ENCODE measurements around the gene CBLC. TPM values are rescaled to one million over a fixed set of nuclear protein-coding genes. Genes with fewer than 3 reads are reported as not detected.
"Not testable (repeated sequence)": the region's sequence is repeated elsewhere in the genome, so short reads cannot be mapped to it uniquely, and the experiment has no call there.

Gene CBLC
- total RNA-seq, 1 donor from 2014 or later: not detected

DNA sequence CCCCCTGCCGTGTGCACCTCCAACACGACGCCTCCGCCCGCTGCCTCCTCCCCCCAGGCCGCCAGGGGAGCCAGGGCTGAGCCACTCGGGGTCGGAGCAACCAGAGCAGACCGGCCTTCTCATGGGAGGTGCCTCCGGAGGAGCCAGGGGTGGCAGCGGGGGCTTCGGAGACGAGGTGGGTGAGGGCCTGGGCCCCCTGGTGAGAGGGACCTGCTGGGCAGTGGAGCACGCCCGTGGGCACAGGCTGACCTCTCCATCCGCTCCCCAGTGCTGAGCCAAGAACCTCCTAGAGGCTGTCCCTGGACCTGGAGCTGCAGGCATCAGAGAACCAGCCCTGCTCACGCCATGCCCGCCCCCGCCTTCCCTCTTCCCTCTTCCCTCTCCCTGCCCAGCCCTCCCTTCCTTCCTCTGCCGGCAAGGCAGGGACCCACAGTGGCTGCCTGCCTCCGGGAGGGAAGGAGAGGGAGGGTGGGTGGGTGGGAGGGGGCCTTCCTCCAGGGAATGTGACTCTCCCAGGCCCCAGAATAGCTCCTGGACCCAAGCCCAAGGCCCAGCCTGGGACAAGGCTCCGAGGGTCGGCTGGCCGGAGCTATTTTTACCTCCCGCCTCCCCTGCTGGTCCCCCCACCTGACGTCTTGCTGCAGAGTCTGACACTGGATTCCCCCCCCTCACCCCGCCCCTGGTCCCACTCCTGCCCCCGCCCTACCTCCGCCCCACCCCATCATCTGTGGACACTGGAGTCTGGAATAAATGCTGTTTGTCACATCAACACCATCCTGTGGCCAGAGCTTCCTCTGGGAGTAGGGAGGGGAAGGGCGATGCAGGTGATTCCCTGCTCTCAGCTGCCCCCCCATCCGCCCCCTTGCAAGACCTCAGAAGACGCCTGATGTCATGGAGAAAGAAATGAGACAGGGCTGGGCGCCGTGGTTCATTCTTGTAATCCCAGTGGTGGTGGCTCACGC lies 43.2 kb downstream of the CBLC start:
- POLR2A ChIA-PET: no interaction called here
- CTCF ChIA-PET: no interaction called here
- H3K36me3 Mint-ChIP-seq (ENCODE audit: low read depth): no peaks in the 10 kb centered on the region
- no peaks in the 10 kb centered on the region for H3K4me1 Mint-ChIP-seq
- DNase-seq: no peak
- no peak for ATAC-seq (ENCODE audit: low read depth)
- peaks cover 12% of the 10 kb centered on the region for H3K27me3 Mint-ChIP-seq
- H3K4me3 Mint-ChIP-seq: no peak overlapping the region
- TF ChIP-seq, protein P1, sequence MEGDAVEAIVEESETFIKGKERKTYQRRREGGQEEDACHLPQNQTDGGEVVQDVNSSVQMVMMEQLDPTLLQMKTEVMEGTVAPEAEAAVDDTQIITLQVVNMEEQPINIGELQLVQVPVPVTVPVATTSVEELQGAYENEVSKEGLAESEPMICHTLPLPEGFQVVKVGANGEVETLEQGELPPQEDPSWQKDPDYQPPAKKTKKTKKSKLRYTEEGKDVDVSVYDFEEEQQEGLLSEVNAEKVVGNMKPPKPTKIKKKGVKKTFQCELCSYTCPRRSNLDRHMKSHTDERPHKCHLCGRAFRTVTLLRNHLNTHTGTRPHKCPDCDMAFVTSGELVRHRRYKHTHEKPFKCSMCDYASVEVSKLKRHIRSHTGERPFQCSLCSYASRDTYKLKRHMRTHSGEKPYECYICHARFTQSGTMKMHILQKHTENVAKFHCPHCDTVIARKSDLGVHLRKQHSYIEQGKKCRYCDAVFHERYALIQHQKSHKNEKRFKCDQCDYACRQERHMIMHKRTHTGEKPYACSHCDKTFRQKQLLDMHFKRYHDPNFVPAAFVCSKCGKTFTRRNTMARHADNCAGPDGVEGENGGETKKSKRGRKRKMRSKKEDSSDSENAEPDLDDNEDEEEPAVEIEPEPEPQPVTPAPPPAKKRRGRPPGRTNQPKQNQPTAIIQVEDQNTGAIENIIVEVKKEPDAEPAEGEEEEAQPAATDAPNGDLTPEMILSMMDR (IDR thresholded peaks at IDR 0.05): no peak
- H3K27ac Mint-ChIP-seq: no peak overlapping the region
- intact Hi-C loops (cut with micrococcal nuclease): no loop called here
- H3K9me3 Mint-ChIP-seq: no peaks in the 10 kb centered on the region

DNA sequence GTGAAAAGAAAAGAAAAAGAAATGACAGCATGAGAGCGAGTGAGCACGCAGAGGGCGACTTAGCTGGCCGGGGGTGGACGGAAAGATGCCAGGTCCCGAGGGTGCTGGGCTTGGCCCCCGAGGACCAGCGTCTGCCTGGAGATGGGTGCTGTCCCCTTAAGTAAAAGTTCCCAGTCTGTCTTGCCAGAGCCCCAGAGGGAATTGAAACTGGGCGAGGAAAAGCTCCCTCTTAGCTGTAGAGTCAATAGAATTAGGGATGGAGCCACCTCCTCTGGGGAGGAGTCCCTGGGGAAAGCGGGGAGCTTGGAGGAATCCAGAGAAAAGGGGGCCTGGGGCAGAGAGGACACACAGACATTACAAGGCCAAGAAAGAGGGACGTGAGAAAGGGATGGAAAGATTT lies 44.5 kb downstream of the CBLC start:
- Mint-ChIP-seq H3K4me1 (no peaks in the 10 kb centered on the region), H3K36me3 (ENCODE audit: low read depth) (no peaks in the 10 kb centered on the region), H3K27me3 (peaks cover 13% of the 10 kb centered on the region), H3K27ac (no peak overlapping the region), H3K9me3 (no peaks in the 10 kb centered on the region), H3K4me3 (no peak overlapping the region)
- CTCF ChIA-PET: interaction anchor here (0.6 kb wide), 1 partner anchor 39 kb away, joined by 3 read pairs; no protein-coding TSS in a partner anchor
- TF ChIP-seq, protein P1 (IDR thresholded peaks at IDR 0.05): no peak
- intact Hi-C loops (cut with micrococcal nuclease): no loop called here
- POLR2A ChIA-PET: no interaction called here
- ATAC-seq (ENCODE audit: low read depth): no peak
- no peak for DNase-seq

DNA sequence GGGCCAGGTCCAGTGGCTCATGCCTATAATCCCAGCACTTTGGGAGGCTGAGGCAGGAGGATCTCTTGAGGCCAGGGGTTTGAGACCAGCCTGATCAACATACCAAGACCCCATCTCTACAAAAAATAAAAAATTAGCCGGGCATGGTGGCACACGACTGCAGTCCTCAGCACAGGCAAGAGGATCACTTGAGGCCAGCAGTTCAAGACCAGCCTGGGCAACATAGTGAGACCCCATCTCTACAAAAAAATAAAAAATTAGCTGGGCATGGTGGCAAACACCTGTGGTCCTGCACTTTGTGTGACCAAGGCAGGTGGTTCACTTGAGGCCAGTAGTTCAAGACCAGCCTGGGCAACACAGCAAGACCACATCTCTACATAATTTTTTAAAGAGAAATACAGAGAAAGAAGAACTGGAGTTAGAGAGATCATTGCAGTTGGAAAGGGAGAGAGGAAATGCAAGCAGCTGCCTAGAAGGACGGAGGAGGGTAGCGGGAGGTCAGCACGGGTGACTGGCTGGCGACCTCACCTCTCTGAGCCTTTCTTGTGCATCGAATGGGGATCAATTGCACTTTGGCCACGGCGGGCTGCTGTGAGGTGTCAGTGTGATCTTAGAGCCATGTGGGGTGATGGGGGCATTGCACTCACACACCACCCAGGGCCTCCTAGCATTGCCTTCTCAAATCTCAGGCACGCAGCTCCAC lies 45.1 kb downstream of the CBLC start:
- no peak for ATAC-seq (ENCODE audit: low read depth)
- POLR2A ChIA-PET: no interaction called here
- H3K27me3 Mint-ChIP-seq: peaks cover 15% of the 10 kb centered on the region

DNA sequence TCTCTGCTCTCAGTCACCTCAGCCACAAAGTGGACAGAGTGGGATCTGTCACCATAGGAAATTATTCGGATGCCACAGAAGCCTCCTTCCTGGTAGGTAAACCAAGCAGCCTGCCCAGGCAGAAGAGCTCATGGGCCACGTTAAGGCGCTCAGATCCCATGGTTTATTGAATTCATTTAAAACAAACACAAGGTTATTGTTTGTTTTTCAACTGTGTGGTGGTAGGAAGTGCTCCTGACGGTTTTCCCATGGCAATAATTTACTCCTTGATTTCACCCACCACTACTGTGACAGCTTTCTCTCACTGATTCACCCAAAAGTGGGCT lies 45.6 kb downstream of the CBLC start:
- no peak for ATAC-seq (ENCODE audit: low read depth)
- H3K4me3 Mint-ChIP-seq: no peak overlapping the region

More for the DNA sequence above, 45.1 kb downstream of the CBLC start:
- H3K4me1 Mint-ChIP-seq: no peaks in the 10 kb centered on the region
- CTCF ChIA-PET: no interaction called here
- no peak overlapping the region for H3K4me3 Mint-ChIP-seq
- no peak overlapping the region for H3K27ac Mint-ChIP-seq
- no peak for DNase-seq
- no peaks in the 10 kb centered on the region for H3K36me3 Mint-ChIP-seq (ENCODE audit: low read depth)
- intact Hi-C loops (cut with micrococcal nuclease): no loop called here
- TF ChIP-seq, protein P1 (IDR thresholded peaks at IDR 0.05): no peak
- H3K9me3 Mint-ChIP-seq: no peaks in the 10 kb centered on the region

DNA sequence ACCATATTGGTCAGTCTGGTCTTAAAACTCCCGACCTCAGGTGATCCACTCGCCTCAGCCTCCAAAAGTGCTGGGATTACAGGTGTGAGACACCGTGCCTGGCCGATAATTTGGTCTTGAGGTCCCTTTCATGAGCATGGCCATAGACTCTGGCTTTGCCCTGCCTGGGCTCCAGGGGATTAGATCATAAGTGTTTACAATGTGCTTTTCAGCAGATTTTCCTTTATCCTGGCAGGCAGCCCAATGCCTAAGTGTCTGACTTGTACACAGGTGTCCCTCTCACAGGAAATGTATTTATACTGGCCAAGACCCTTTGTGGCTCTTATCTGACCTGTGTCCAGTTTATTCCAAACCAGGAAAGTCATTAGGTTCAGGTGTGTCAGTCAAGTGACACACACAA lies 47.1 kb downstream of the CBLC start:
- no peak overlapping the region for H3K27ac Mint-ChIP-seq
- no peak overlapping the region for H3K4me3 Mint-ChIP-seq
- intact Hi-C loops (cut with micrococcal nuclease): no loop called here
- DNase-seq: no peak
- H3K27me3 Mint-ChIP-seq: peaks cover 11% of the 10 kb centered on the region
- ChIA-PET POLR2A (no interaction called here), CTCF (no interaction called here)
- no peaks in the 10 kb centered on the region for H3K9me3 Mint-ChIP-seq
- TF ChIP-seq, protein P1 (IDR thresholded peaks at IDR 0.05): no peak
- no peaks in the 10 kb centered on the region for H3K4me1 Mint-ChIP-seq
- ATAC-seq (ENCODE audit: low read depth): no peak
- H3K36me3 Mint-ChIP-seq (ENCODE audit: low read depth): no peaks in the 10 kb centered on the region

More for the DNA sequence above, 45.6 kb downstream of the CBLC start:
- Mint-ChIP-seq H3K4me1 (no peaks in the 10 kb centered on the region), H3K27ac (no peak overlapping the region), H3K9me3 (no peaks in the 10 kb centered on the region), H3K36me3 (ENCODE audit: low read depth) (no peaks in the 10 kb centered on the region), H3K27me3 (peaks cover 15% of the 10 kb centered on the region)
- intact Hi-C loops (cut with micrococcal nuclease): no loop called here
- ChIA-PET CTCF (no interaction called here), POLR2A (no interaction called here)
- TF ChIP-seq, protein P1 (IDR thresholded peaks at IDR 0.05): no peak
- no peak for DNase-seq

DNA sequence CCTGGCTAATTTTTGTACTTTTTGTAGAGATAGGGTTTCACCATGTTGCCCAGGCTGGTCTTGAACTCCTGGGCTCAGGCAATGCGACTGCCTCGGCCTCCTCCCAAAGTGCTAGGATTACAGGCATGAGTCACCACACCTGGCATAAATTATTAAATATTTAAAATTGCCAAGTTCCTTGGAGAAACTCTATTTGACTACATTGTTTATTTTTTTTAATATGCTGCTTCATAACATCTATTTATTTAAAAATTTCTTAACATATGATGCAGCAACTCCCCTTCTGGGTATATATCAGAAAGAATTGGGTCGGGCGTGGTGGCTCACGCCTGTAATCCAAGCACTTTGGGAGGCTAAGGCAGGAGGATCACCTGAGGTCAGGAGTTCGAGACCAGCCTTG lies 55.2 kb downstream of the CBLC start:
- ATAC-seq (ENCODE audit: low read depth); H3K27ac Mint-ChIP-seq; H3K36me3 Mint-ChIP-seq (ENCODE audit: low read depth); DNase-seq; intact Hi-C loops (cut with micrococcal nuclease); CTCF ChIA-PET; H3K9me3 Mint-ChIP-seq; H3K4me1 Mint-ChIP-seq; H3K27me3 Mint-ChIP-seq; H3K4me3 Mint-ChIP-seq: not testable (repeated sequence)
- POLR2A ChIA-PET: interaction anchor here (0.6 kb wide), 1 partner anchor 115 kb away, joined by 5 read pairs; no protein-coding TSS in a partner anchor

DNA sequence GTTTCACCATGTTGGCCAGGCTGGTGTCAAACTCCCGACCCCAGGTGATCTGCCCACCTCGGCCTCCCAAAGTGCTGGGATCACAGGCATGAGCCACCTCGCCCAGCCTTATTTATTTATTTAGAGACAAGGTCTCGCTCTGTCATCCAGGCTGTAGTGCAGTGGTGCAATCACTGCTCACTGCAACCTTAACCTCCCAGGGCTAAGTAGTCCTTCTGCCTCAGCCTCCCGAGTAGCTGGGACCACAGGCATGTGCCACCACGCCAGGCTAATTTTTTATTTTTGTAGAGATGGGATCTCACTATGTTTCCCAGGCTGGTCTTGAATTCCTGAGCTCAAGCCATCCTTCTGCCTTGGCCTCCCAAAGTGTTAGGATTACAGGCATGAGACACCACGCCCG lies 56.7 kb downstream of the CBLC start:
- DNase-seq; POLR2A ChIA-PET; intact Hi-C loops (cut with micrococcal nuclease); ATAC-seq (ENCODE audit: low read depth); H3K4me1 Mint-ChIP-seq; CTCF ChIA-PET; H3K4me3 Mint-ChIP-seq; H3K9me3 Mint-ChIP-seq; H3K27ac Mint-ChIP-seq; H3K36me3 Mint-ChIP-seq (ENCODE audit: low read depth): not testable (repeated sequence)
- peaks cover 11% of the 10 kb centered on the region for H3K27me3 Mint-ChIP-seq

All from activated B cell treated with CpG ODN at 0.5 μM for 24 hours (primary cell).